Measurements from ENCODE around the gene STRC. TPM values are rescaled to one million over a fixed set of nuclear protein-coding genes. Genes with fewer than 3 reads are reported as not detected.
"Not testable (repeated sequence)": the region's sequence is repeated elsewhere in the genome, so short reads cannot be mapped to it uniquely, and the experiment has no call there.

STRC gene
- total and polyA plus RNA-seq, 4 donors = 0.03 to 1.0 (median 0.34) TPM

DNA sequence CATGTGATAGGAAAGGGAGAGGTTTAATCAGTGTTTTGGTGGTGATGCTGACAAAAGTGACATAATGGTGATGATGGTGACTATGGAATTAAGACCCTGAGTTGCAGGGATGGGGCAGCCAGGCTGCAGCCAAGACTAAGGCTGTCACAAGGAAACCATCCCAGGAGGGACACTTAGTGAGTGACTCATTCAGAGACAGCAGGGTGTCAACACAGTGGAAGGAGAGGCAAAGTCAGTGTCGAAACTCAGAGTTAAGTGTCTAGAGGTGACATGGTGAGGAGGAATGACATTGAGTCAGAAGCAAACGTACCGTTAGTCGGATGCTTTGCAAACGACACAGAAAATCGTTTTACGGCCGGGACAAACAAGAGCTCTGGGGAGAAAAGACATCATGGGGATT lies 54.8 kb downstream of the STRC start:
- not testable (repeated sequence) for ATAC-seq (ENCODE audit: insufficient read depth, low FRiP score); H3K9ac ChIP-seq (ENCODE audit: insufficient read depth in 1 of 2, low read length in 2 of 2); H3K27ac ChIP-seq (ENCODE audit: low read depth in 1 of 2, low read length in 1 of 2); H3K36me3 ChIP-seq (ENCODE audit: control insufficient read depth in 4 of 4, insufficient read depth in 4 of 4, low read length in 4 of 4); H3K9me3 ChIP-seq (ENCODE audit: control insufficient read depth in 4 of 4, insufficient read depth in 3 of 4, low read length in 3 of 4); H3K4me3 ChIP-seq; DNase-seq; H3K4me1 ChIP-seq (ENCODE audit: control insufficient read depth in 5 of 5, insufficient read depth in 5 of 5, low read length in 5 of 5); H3K27me3 ChIP-seq (ENCODE audit: control insufficient read depth in 3 of 3, insufficient read depth in 3 of 3, low read length in 2 of 3)
- no CpG with 5 or more reads among the region's 8 CpGs for WGBS, 2 donors

DNA sequence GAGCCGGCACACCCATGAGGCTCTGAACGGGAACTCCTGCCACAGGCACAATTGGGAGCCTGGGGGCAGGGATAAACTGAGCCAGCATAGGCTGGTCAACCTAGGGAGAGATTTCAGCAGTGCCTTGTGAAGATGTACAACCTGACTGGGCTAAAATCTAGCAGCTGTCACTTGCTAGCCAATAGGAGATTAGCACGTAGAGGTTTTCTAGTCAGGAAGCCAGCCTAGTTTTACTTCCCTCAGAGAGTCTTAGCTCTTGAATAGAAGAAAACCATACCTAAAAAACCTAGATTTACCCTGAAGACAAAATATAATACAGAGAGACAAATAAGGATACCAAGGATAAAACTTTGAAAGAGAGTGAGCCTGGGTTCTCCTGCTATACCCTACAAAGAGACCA lies 55.8 kb downstream of the STRC start:
- WGBS, 2 donors = 94 to 95% methylated on average over 2 of the region's 3 CpGs
- H3K27ac ChIP-seq (ENCODE audit: low read depth in 1 of 2, low read length in 1 of 2); H3K36me3 ChIP-seq (ENCODE audit: control insufficient read depth in 4 of 4, insufficient read depth in 4 of 4, low read length in 4 of 4); H3K4me1 ChIP-seq (ENCODE audit: control insufficient read depth in 5 of 5, insufficient read depth in 5 of 5, low read length in 5 of 5); DNase-seq; H3K4me3 ChIP-seq; H3K9me3 ChIP-seq (ENCODE audit: control insufficient read depth in 4 of 4, insufficient read depth in 3 of 4, low read length in 3 of 4); H3K27me3 ChIP-seq (ENCODE audit: control insufficient read depth in 3 of 3, insufficient read depth in 3 of 3, low read length in 2 of 3); H3K9ac ChIP-seq (ENCODE audit: insufficient read depth in 1 of 2, low read length in 2 of 2); ATAC-seq (ENCODE audit: insufficient read depth, low FRiP score): not testable (repeated sequence)

DNA sequence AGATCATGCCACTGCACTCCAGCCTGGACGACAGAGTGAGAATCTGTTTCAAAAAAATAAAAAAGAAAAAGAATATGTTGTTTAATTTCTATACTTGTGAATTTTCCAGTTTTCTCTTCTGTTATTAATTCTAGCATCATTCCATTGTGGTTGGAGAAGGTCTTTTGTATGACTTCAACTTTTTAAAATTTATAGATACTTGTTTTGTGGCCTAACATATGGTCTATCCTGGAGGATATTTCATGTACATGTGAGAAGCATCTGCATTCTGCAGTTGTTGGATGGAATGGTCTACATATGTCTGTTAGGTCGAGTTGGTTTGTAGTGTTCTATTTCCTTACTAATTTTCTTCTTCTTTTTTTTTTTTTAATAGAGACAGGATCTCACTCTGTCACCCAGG lies 65.6 kb downstream of the STRC start:
- ATAC-seq (ENCODE audit: insufficient read depth, low FRiP score) = no peak
- no peak overlapping the region for H3K4me3 ChIP-seq
- H3K9ac ChIP-seq (ENCODE audit: insufficient read depth in 1 of 2, low read length in 2 of 2) = no peak overlapping the region
- H3K36me3 ChIP-seq (ENCODE audit: control insufficient read depth in 4 of 4, insufficient read depth in 4 of 4, low read length in 4 of 4) = peaks cover 0 to 3% (median 0%) of the 10 kb centered on the region in 4 donors
- no peak overlapping the region for H3K27ac ChIP-seq (ENCODE audit: low read depth in 1 of 2, low read length in 1 of 2)
- H3K4me1 ChIP-seq (ENCODE audit: control insufficient read depth in 5 of 5, insufficient read depth in 5 of 5, low read length in 5 of 5) = no peaks in the 10 kb centered on the region
- TF ChIP-seq, protein P1, sequence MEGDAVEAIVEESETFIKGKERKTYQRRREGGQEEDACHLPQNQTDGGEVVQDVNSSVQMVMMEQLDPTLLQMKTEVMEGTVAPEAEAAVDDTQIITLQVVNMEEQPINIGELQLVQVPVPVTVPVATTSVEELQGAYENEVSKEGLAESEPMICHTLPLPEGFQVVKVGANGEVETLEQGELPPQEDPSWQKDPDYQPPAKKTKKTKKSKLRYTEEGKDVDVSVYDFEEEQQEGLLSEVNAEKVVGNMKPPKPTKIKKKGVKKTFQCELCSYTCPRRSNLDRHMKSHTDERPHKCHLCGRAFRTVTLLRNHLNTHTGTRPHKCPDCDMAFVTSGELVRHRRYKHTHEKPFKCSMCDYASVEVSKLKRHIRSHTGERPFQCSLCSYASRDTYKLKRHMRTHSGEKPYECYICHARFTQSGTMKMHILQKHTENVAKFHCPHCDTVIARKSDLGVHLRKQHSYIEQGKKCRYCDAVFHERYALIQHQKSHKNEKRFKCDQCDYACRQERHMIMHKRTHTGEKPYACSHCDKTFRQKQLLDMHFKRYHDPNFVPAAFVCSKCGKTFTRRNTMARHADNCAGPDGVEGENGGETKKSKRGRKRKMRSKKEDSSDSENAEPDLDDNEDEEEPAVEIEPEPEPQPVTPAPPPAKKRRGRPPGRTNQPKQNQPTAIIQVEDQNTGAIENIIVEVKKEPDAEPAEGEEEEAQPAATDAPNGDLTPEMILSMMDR (IDR thresholded peaks at IDR 0.05; ENCODE audit: control extremely low read depth, extremely low read depth) = no peak
- no peak for DNase-seq
- H3K27me3 ChIP-seq (ENCODE audit: control insufficient read depth in 3 of 3, insufficient read depth in 3 of 3, low read length in 2 of 3) = no peaks in the 10 kb centered on the region
- WGBS, 2 donors = 80 to 87% methylated on average over 2 of the region's 2 CpGs
- H3K9me3 ChIP-seq (ENCODE audit: control insufficient read depth in 4 of 4, insufficient read depth in 3 of 4, low read length in 3 of 4) = no peaks in the 10 kb centered on the region

DNA sequence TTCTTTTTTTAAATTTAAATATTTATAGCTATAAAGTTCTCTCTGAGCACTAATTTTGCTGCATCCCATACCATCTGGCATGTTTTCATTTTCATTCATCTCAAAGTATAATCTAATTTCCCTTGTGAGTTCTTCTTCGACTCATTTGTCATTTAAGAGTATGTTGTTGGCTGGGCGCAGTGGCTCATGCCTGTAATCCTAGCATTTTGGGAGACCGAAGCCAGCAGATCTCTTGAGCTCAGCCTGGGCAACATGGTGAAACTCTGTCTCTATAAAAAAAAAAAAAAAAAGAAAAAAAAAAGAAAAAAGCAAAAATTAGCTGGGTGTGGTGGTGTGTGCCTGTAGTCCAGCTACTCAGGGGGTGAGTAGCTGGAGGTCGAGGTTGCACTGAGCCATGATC lies 66.3 kb downstream of the STRC start:
- Histone ChIP-seq H3K9ac (ENCODE audit: insufficient read depth in 1 of 2, low read length in 2 of 2) (no peak overlapping the region), H3K4me1 (ENCODE audit: control insufficient read depth in 5 of 5, insufficient read depth in 5 of 5, low read length in 5 of 5) (no peaks in the 10 kb centered on the region), H3K4me3 (no peak overlapping the region), H3K27ac (ENCODE audit: low read depth in 1 of 2, low read length in 1 of 2) (no peak overlapping the region), H3K27me3 (ENCODE audit: control insufficient read depth in 3 of 3, insufficient read depth in 3 of 3, low read length in 2 of 3) (no peaks in the 10 kb centered on the region), H3K9me3 (ENCODE audit: control insufficient read depth in 4 of 4, insufficient read depth in 3 of 4, low read length in 3 of 4) (no peaks in the 10 kb centered on the region), H3K36me3 (ENCODE audit: control insufficient read depth in 4 of 4, insufficient read depth in 4 of 4, low read length in 4 of 4) (peaks cover 0 to 3% (median 0%) of the 10 kb centered on the region in 4 donors)
- WGBS, 2 donors = 97% methylated on average over 4 of the region's 4 CpGs
- TF ChIP-seq, protein P1 (IDR thresholded peaks at IDR 0.05; ENCODE audit: control extremely low read depth, extremely low read depth) = no peak
- no peak for ATAC-seq (ENCODE audit: insufficient read depth, low FRiP score)
- DNase-seq = no peak

Data from lung (tissue), 12 donors.